Ascending aorta (tissue), 2 donors: ENCODE results near the gene CDKN1B. TPM values are rescaled to one million over a fixed set of nuclear protein-coding genes. Genes with fewer than 3 reads are reported as not detected.

Experiments used
- DNase-seq, 2 donors: peaks; one replicate each; pipeline ENCODE4 v3.0.0-alpha.2; 2019; ENCODE audit warnings: low spot score in 2 of 2
- H3K27ac ChIP-seq, 2 donors: fragments of 200-600 bp; sonication (generic); one replicate each; pipeline ENCODE4 v1.5.1; 2016 to 2017; ENCODE audit warnings: mild to moderate bottlenecking in 1 of 2
- H3K27me3 ChIP-seq: fragments of 200-600 bp; sonication (generic); one replicate; pipeline ENCODE4 v1.5.1; 2017
- H3K36me3 ChIP-seq, 2 donors: fragments of 200-600 bp; sonication (generic); one replicate each; pipeline ENCODE4 v1.5.1; 2016
- H3K4me1 ChIP-seq, 2 donors: fragments of 200-600 bp; sonication (generic); one replicate each; pipeline ENCODE4 v1.5.1; 2016 to 2017; ENCODE audit warnings: mild to moderate bottlenecking in 1 of 2
- H3K4me3 ChIP-seq, 2 donors: fragments of 200-600 bp; sonication (generic); one replicate each; pipeline ENCODE4 v1.5.1; 2016 to 2017; ENCODE audit warnings: mild to moderate bottlenecking in 1 of 2
- H3K9me3 ChIP-seq, 2 donors: fragments of 200-600 bp; sonication (generic); one replicate each; pipeline ENCODE4 v1.5.1; 2016
- intact Hi-C: fragments of 100-400 bp; cut with DNase I; formaldehyde crosslinking; loops from one replicate; pipeline ENCODE4 v1.15.1; 2023
- total RNA-seq: library from RNA; depleted of rRNA; stranded (reverse); fragments of >200 nt; gene quantifications from one replicate; pipeline ENCODE4 v1.1.0, GENCODE V29; 2016
- TF ChIP-seq, protein P1 (sequence below), 3 experiments: fragments of 200-600 bp in 2 of 3; fragments of 450-650 bp in 1 of 3; sonication (generic) in 2 of 3; IDR thresholded peaks; one replicate each; pipeline ENCODE4 v1.5.1; 2016 to 2019; ENCODE audit warnings: antibody characterized with exemption in 3 of 3, mild to moderate bottlenecking in 1 of 3, moderate library complexity in 1 of 3

Gene CDKN1B
- total RNA-seq, 1 donor from 2014 or later, result 65.1 TPM

DNA sequence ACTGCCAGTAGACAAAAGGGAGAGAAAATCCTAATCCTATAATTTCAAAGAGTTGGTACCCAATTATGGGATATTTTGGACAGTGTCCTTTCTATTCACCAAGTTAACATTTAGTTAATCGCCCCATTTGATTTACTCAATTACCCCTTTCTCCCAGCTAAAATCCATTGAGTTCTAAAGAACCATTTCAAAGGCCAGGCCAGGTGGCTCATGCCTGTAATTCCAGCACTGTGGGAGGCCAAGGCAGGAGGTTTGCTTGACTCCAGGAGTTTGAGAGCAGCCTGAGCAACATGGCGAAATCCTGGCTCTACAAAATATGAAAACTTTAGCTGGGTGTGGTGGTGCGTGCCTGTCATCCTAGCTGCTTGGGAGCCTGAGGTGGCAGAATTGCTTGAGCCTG, 15.7 kb upstream of the CDKN1B start:
- Histone ChIP-seq H3K4me1 (peaks cover 0 to 5% of the 10 kb centered on the region in 2 donors), H3K36me3 (no peaks in the 10 kb centered on the region), H3K4me3 (no peak overlapping the region), H3K9me3 (no peaks in the 10 kb centered on the region), H3K27me3 (no peaks in the 10 kb centered on the region), H3K27ac (no peak overlapping the region)
- DNase-seq, result no peak
- intact Hi-C loops, result loop anchor here (5.0 to 10.0 kb wide), 4 partner anchors 139 to 1147 kb away; partner anchors contain the start of gene DUSP16
- TF ChIP-seq, protein P1, sequence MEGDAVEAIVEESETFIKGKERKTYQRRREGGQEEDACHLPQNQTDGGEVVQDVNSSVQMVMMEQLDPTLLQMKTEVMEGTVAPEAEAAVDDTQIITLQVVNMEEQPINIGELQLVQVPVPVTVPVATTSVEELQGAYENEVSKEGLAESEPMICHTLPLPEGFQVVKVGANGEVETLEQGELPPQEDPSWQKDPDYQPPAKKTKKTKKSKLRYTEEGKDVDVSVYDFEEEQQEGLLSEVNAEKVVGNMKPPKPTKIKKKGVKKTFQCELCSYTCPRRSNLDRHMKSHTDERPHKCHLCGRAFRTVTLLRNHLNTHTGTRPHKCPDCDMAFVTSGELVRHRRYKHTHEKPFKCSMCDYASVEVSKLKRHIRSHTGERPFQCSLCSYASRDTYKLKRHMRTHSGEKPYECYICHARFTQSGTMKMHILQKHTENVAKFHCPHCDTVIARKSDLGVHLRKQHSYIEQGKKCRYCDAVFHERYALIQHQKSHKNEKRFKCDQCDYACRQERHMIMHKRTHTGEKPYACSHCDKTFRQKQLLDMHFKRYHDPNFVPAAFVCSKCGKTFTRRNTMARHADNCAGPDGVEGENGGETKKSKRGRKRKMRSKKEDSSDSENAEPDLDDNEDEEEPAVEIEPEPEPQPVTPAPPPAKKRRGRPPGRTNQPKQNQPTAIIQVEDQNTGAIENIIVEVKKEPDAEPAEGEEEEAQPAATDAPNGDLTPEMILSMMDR (IDR thresholded peaks at IDR 0.05), result no peak

DNA sequence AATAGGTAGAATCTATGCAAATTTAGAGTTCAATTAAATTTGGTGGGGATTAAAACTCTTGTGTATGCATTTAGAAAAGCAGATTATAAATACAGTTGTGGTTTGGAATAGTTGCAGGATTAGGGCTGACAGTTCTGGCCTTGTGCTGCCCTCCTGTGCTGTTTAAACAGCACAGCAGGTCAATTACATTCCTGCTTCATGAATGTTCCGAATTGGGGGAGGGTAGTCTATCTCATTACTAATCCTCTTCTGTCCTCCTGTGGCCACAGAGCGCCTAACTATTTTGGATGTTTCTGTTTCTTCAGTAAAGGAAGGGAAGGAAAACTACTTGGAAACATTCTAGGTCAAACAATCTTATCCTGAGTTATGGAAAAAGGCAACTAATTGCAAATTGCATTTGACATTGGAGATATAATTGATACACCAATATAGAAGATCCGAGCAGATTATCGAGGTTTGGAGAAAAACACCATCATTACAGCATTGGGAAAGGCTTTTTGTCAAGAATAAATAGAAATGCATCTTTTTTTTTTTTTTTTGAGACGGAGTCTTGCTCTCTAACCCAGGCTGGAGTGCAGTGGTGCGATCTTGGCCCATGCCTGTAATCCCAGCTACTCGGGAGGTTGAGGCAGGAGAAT, 12.5 kb upstream of the CDKN1B start:
- Histone ChIP-seq H3K4me1 (peaks cover 0 to 5% of the 10 kb centered on the region in 2 donors), H3K9me3 (no peaks in the 10 kb centered on the region), H3K27ac (no peak overlapping the region), H3K27me3 (no peaks in the 10 kb centered on the region), H3K4me3 (no peak overlapping the region), H3K36me3 (no peaks in the 10 kb centered on the region)
- peak in 1 of 2 donors; percentile 80 for DNase-seq
- intact Hi-C loops, result loop anchor here (1.0 to 10.0 kb wide), 5 partner anchors 142 to 1150 kb away; partner anchors contain the start of gene DUSP16
- TF ChIP-seq, protein P1 (IDR thresholded peaks at IDR 0.05), result peak; percentile 88 to 96 (median 90)

GRCh38 chr12:12705838-12706520, 11.2 kb upstream of the CDKN1B start:
- no peaks in the 10 kb centered on the region for H3K27me3 ChIP-seq
- TF ChIP-seq, protein P1 (IDR thresholded peaks at IDR 0.05), result no peak
- H3K4me3 ChIP-seq, result no peak overlapping the region
- H3K4me1 ChIP-seq, result peaks cover 0 to 5% of the 10 kb centered on the region in 2 donors
- DNase-seq, result no peak
- H3K27ac ChIP-seq, result no peak overlapping the region
- no peaks in the 10 kb centered on the region for H3K9me3 ChIP-seq
- H3K36me3 ChIP-seq, result no peaks in the 10 kb centered on the region
- intact Hi-C loops, result loop anchor here (10.0 kb wide), 1 partner anchor 1151 kb away; no protein-coding TSS in a partner anchor

GRCh38 chr12:12713932-12714275, 3.3 kb upstream of the CDKN1B start:
- TF ChIP-seq, protein P1 (IDR thresholded peaks at IDR 0.05), result no peak
- H3K4me1 ChIP-seq, result peaks cover 0 to 14% of the 10 kb centered on the region in 2 donors
- H3K27me3 ChIP-seq, result no peaks in the 10 kb centered on the region
- DNase-seq, result no peak
- no peaks in the 10 kb centered on the region for H3K9me3 ChIP-seq
- peak overlapping the region; percentile 96 to 99 for H3K27ac ChIP-seq
- peaks cover 0 to 2% of the 10 kb centered on the region in 2 donors for H3K36me3 ChIP-seq
- H3K4me3 ChIP-seq, result peak overlapping the region; percentile 34 to 75
- intact Hi-C loops, result loop anchor here (10.0 kb wide), 1 partner anchor 1139 kb away; no protein-coding TSS in a partner anchor

- DNase-seq, result no peak
- intact Hi-C loops, result loop anchor here (5.0 to 10.0 kb wide), 4 partner anchors 152 to 1140 kb away; partner anchors contain the start of genes DUSP16 and LRP6
These were observed 2.7 kb upstream of the CDKN1B start for GRCh38 chr12:12714276-12715021.

More at GRCh38 chr12:12714276-12715021, 2.7 kb upstream of the CDKN1B start:
- peaks cover 0 to 6% of the 10 kb centered on the region in 2 donors for H3K36me3 ChIP-seq
- no peaks in the 10 kb centered on the region for H3K27me3 ChIP-seq
- peak overlapping the region; percentile 96 to 99 for H3K27ac ChIP-seq
- H3K4me1 ChIP-seq, result peaks cover 0 to 14% of the 10 kb centered on the region in 2 donors
- peak overlapping the region; percentile 34 to 75 for H3K4me3 ChIP-seq
- TF ChIP-seq, protein P1 (IDR thresholded peaks at IDR 0.05), result peak in 2 of 3 experiments; percentile 12 to 52
- no peaks in the 10 kb centered on the region for H3K9me3 ChIP-seq
